OCI-LY3 (cell line): Measurements from ENCODE around the gene RELT.

Source experiments
- EZH2phosphoT487 ChIP-seq: fragments of 200-600 bp; shearing (Covaris generic); IDR thresholded peaks from 2 replicates; pipeline ENCODE4 v1.6.1; 2018; ENCODE audit warnings: antibody characterized with exemption, mixed run types, low read depth
- TF ChIP-seq, protein P1 (sequence below): fragments of 200-600, 300-600 bp; sonication (generic); IDR thresholded peaks from 2 replicates; pipeline ENCODE4 v1.5.1; 2014; ENCODE audit warnings: antibody characterized with exemption, low read length, low read depth

GRCh38 chr11:73402834-73403185 is 26.6 kb downstream of the RELT start:
- TF ChIP-seq EZH2phosphoT487 = no peak
- TF ChIP-seq, protein P1, sequence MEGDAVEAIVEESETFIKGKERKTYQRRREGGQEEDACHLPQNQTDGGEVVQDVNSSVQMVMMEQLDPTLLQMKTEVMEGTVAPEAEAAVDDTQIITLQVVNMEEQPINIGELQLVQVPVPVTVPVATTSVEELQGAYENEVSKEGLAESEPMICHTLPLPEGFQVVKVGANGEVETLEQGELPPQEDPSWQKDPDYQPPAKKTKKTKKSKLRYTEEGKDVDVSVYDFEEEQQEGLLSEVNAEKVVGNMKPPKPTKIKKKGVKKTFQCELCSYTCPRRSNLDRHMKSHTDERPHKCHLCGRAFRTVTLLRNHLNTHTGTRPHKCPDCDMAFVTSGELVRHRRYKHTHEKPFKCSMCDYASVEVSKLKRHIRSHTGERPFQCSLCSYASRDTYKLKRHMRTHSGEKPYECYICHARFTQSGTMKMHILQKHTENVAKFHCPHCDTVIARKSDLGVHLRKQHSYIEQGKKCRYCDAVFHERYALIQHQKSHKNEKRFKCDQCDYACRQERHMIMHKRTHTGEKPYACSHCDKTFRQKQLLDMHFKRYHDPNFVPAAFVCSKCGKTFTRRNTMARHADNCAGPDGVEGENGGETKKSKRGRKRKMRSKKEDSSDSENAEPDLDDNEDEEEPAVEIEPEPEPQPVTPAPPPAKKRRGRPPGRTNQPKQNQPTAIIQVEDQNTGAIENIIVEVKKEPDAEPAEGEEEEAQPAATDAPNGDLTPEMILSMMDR = peak; percentile 56
